Measurements from ENCODE around the gene PTTG1IP.

The PTTG1IP gene

DNA sequence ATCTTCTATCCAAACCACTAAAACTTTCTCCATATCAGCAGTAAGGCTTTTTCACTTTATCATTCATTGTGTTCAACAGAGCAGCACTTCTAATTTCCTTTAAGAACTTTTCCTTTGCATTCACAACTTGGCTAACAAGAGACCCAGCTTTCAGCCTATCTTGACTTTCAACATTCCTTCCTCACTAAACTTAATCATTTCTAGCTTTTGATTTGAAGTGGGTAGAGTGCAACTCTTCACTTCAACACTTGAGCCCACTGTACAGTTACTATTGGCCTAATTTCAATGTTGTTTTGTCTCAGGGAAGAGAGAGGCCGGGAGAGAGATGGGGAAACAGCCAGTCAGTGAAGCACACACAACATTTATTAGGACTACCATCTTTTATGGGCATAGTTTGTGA, 73.8 kb downstream of the PTTG1IP start:
- no peak for DNase-seq

Measured in stimulated activated CD4-positive, alpha-beta T cell treated with anti-CD3 and anti-CD28 coated beads, Interleukin-4, amount 100 ng/mL, for 24 hours (primary cell).